ENCODE data around the gene FRMD1.

DNA sequence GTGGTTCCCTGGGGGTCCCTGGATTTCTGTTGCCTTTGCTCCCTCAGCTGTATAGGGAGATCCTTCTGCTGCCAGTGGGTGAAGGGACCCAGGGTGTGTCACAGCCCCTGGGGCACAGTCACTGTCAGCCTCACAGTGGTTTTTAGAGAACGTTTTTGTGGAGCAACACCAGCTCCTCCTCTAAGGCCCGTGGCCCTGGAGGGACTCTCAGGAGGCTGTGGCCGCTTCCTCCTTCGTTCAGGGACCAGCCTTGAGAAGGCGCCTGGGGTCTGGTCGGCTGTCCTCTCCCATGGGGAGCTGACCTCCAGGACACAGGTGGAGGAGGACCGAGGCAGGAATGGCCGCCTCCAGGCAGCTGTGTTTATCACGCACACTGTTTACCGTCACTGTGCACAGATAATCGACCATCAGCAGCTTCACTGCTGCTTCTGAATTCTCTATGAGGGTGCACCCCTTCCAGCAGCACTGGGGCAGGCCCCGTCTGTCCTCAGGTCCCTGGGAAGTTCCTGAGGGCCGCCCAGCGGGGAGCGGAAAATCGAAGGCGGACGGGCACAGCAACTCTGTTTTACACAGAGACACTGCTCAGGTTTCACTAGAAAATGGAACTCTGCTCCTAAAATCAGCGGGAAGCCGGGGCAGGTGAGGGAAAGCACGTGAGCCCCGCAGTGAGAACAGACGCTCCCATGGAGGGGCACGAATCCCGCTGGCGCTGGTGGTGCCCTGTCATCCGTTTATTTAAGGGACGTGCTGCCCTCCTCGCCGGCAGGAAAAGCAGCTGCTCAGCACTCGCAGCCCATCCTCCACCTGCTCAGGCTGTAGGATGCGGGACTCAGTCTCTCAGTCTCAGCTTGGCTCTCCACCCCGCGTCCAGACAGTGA lies 10.4 kb upstream of the FRMD1 start:
- TF ChIP-seq, protein P1, sequence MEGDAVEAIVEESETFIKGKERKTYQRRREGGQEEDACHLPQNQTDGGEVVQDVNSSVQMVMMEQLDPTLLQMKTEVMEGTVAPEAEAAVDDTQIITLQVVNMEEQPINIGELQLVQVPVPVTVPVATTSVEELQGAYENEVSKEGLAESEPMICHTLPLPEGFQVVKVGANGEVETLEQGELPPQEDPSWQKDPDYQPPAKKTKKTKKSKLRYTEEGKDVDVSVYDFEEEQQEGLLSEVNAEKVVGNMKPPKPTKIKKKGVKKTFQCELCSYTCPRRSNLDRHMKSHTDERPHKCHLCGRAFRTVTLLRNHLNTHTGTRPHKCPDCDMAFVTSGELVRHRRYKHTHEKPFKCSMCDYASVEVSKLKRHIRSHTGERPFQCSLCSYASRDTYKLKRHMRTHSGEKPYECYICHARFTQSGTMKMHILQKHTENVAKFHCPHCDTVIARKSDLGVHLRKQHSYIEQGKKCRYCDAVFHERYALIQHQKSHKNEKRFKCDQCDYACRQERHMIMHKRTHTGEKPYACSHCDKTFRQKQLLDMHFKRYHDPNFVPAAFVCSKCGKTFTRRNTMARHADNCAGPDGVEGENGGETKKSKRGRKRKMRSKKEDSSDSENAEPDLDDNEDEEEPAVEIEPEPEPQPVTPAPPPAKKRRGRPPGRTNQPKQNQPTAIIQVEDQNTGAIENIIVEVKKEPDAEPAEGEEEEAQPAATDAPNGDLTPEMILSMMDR (IDR thresholded peaks at IDR 0.05; ENCODE audit: insufficient read depth, low read length): no peak
- TF ChIP-seq POLR2AphosphoS5 (IDR thresholded peaks at IDR 0.05; ENCODE audit: low read depth) (no peak), SPI1 (IDR thresholded peaks at IDR 0.05; ENCODE audit: borderline replicate concordance, low read depth) (no peak), GABPA (IDR thresholded peaks at IDR 0.05; ENCODE audit: low read depth) (no peak)
